ENCODE data around the gene C1QTNF9B. TPM values are rescaled to one million over a fixed set of nuclear protein-coding genes. Genes with fewer than 3 reads are reported as not detected.

Gene C1QTNF9B
- polyA plus RNA-seq, 3 donors = not detected

GRCh38 chr13:23866420-23867026, 30.8 kb downstream of the C1QTNF9B start:
- DNase-seq = no peak
- Mint-ChIP-seq H3K4me1 (no peaks in the 10 kb centered on the region), H3K27me3 (ENCODE audit: low read depth in 3 of 3) (peaks cover 0 to 2% (median 0%) of the 10 kb centered on the region in 3 donors), H3K36me3 (peaks cover 0 to 5% of the 10 kb centered on the region in 2 donors), H3K27ac (no peak overlapping the region), H3K4me3 (no peak overlapping the region), H3K9me3 (no peaks in the 10 kb centered on the region)
- TF ChIP-seq CTCF (IDR thresholded peaks at IDR 0.05) = no peak
- H3K79me2 ChIP-seq (ENCODE audit: insufficient read depth, low read length) = no peaks in the 10 kb centered on the region
- no peaks in the 10 kb centered on the region for H3K27me3 ChIP-seq (ENCODE audit: control insufficient read depth in 2 of 2, insufficient read depth in 2 of 2, low read length in 2 of 2)
- H3K9ac ChIP-seq (ENCODE audit: insufficient read depth, low read length, poor library complexity, severe bottlenecking) = no peak overlapping the region
- intact Hi-C loops (cut with micrococcal nuclease) = no loop called here
- no peaks in the 10 kb centered on the region for H3K9me3 ChIP-seq (replicated peaks in 1 of 2; ENCODE audit: control insufficient read depth in 1 of 2, insufficient read depth in 1 of 2, low read length in 2 of 2)
- H3K27ac ChIP-seq (ENCODE audit: low read depth in 1 of 2, low read length in 2 of 2) = no peak overlapping the region
- WGBS (ENCODE audit: insufficient coverage) = 94% methylated on average over 9 of the region's 9 CpGs
- H3K36me3 ChIP-seq (replicated peaks in 1 of 2; ENCODE audit: control insufficient read depth in 1 of 2, insufficient read depth in 2 of 2, low read length in 2 of 2) = peaks cover 0 to 8% of the 10 kb centered on the region in 2 donors
- no peak overlapping the region for H3K4me3 ChIP-seq (replicated peaks in 1 of 3; ENCODE audit: low read depth in 2 of 3, low read length in 3 of 3)
- no peak overlapping the region for H3K4me2 ChIP-seq (replicated peaks; ENCODE audit: extremely low read depth, low read length, poor library complexity, severe bottlenecking)
- no peak overlapping the region for H2AFZ ChIP-seq (ENCODE audit: insufficient read depth, low read depth, low read length, poor library complexity, severe bottlenecking)
- no peaks in the 10 kb centered on the region for H4K20me1 ChIP-seq (ENCODE audit: insufficient read depth, low read length)
- H3K4me1 ChIP-seq (ENCODE audit: control insufficient read depth in 1 of 2, insufficient read depth in 2 of 2, low read length in 2 of 2) = no peaks in the 10 kb centered on the region

- 71% methylated on average over 7 of the region's 7 CpGs for WGBS (ENCODE audit: insufficient coverage)
- no peaks in the 10 kb centered on the region for H3K4me1 ChIP-seq (ENCODE audit: control insufficient read depth in 1 of 2, insufficient read depth in 2 of 2, low read length in 2 of 2)
- no peak for TF ChIP-seq CTCF (IDR thresholded peaks at IDR 0.05)
- H2AFZ ChIP-seq (ENCODE audit: insufficient read depth, low read depth, low read length, poor library complexity, severe bottlenecking) = no peak overlapping the region
- H3K4me1 Mint-ChIP-seq = no peaks in the 10 kb centered on the region
- no peaks in the 10 kb centered on the region for H3K9me3 Mint-ChIP-seq
- H3K36me3 ChIP-seq (replicated peaks in 1 of 2; ENCODE audit: control insufficient read depth in 1 of 2, insufficient read depth in 2 of 2, low read length in 2 of 2) = peaks cover 0 to 9% of the 10 kb centered on the region in 2 donors
- no peak overlapping the region for H3K4me3 ChIP-seq (replicated peaks in 1 of 3; ENCODE audit: low read depth in 2 of 3, low read length in 3 of 3)
- no peak overlapping the region for H3K27ac Mint-ChIP-seq
- H3K27me3 Mint-ChIP-seq (ENCODE audit: low read depth in 3 of 3) = peaks cover 0 to 2% (median 0%) of the 10 kb centered on the region in 3 donors
- H3K27ac ChIP-seq (ENCODE audit: low read depth in 1 of 2, low read length in 2 of 2) = no peak overlapping the region
- H3K4me3 Mint-ChIP-seq = no peak overlapping the region
- H3K4me2 ChIP-seq (replicated peaks; ENCODE audit: extremely low read depth, low read length, poor library complexity, severe bottlenecking) = no peak overlapping the region
- H3K27me3 ChIP-seq (ENCODE audit: control insufficient read depth in 2 of 2, insufficient read depth in 2 of 2, low read length in 2 of 2) = no peaks in the 10 kb centered on the region
- H3K9me3 ChIP-seq (replicated peaks in 1 of 2; ENCODE audit: control insufficient read depth in 1 of 2, insufficient read depth in 1 of 2, low read length in 2 of 2) = no peaks in the 10 kb centered on the region
- no peaks in the 10 kb centered on the region for H4K20me1 ChIP-seq (ENCODE audit: insufficient read depth, low read length)
- H3K79me2 ChIP-seq (ENCODE audit: insufficient read depth, low read length) = no peaks in the 10 kb centered on the region
- DNase-seq = no peak
- H3K36me3 Mint-ChIP-seq = peaks cover 0 to 7% of the 10 kb centered on the region in 2 donors
- H3K9ac ChIP-seq (ENCODE audit: insufficient read depth, low read length, poor library complexity, severe bottlenecking) = no peak overlapping the region
- intact Hi-C loops (cut with micrococcal nuclease) = no loop called here
These were observed 31.4 kb downstream of the C1QTNF9B start for GRCh38 chr13:23865906-23866305.
